GM18517 (cell line): ENCODE data around the gene LMO1.

Source experiments
- ATAC-seq: cut with Tn5 transposase; IDR thresholded peaks from one replicate; pipeline ENCODE4 v1.9.1; 2021; ENCODE audit warnings: mild to moderate bottlenecking, moderate library complexity; ENCODE audit not compliant: unreplicated experiment

LMO1 gene

GRCh38 chr11:8263769-8264410, at the start of gene LMO1:
Gene LMO1 (minus strand): TSS chr11:8263878. CDS start chr11:8263362, 516 bp downstream.
- no peak for ATAC-seq

- ATAC-seq, result no peak
These were observed 49.3 kb upstream of the LMO1 start for GRCh38 chr11:8312986-8313385.

GRCh38 chr11:8311366-8311765, 47.7 kb upstream of the LMO1 start:
- ATAC-seq, result no peak

GRCh38 chr11:8310743-8311298, 47.1 kb upstream of the LMO1 start:
- ATAC-seq, result no peak

GRCh38 chr11:8309862-8310261, 46.2 kb upstream of the LMO1 start:
- no peak for ATAC-seq

- ATAC-seq, result no peak
These were observed 45.6 kb upstream of the LMO1 start for GRCh38 chr11:8309311-8309710.

GRCh38 chr11:8307601-8308000, 43.9 kb upstream of the LMO1 start:
- no peak for ATAC-seq

GRCh38 chr11:8301622-8302021, 37.9 kb upstream of the LMO1 start:
- ATAC-seq, result no peak

- ATAC-seq, result no peak
These were observed 35.4 kb upstream of the LMO1 start for GRCh38 chr11:8298801-8299786.

GRCh38 chr11:8297781-8298440, 34.2 kb upstream of the LMO1 start:
- ATAC-seq, result no peak

- ATAC-seq, result no peak
These were observed 33.2 kb upstream of the LMO1 start for GRCh38 chr11:8296872-8297271.

GRCh38 chr11:8296038-8296649, 32.5 kb upstream of the LMO1 start:
- no peak for ATAC-seq

- no peak for ATAC-seq
These were observed 30.7 kb upstream of the LMO1 start for GRCh38 chr11:8294251-8294935.

GRCh38 chr11:8293171-8293570, 29.5 kb upstream of the LMO1 start:
- no peak for ATAC-seq

- no peak for ATAC-seq
These were observed 28.7 kb upstream of the LMO1 start for GRCh38 chr11:8292351-8292750.

- ATAC-seq, result no peak
These were observed 28.0 kb upstream of the LMO1 start for GRCh38 chr11:8291421-8292350.

- ATAC-seq, result no peak
These were observed 26.6 kb upstream of the LMO1 start for GRCh38 chr11:8290081-8290810.

- ATAC-seq, result no peak
These were observed 25.8 kb upstream of the LMO1 start for GRCh38 chr11:8289492-8289918.
